ENCODE measurements around the gene C2CD2L.

C2CD2L gene

DNA sequence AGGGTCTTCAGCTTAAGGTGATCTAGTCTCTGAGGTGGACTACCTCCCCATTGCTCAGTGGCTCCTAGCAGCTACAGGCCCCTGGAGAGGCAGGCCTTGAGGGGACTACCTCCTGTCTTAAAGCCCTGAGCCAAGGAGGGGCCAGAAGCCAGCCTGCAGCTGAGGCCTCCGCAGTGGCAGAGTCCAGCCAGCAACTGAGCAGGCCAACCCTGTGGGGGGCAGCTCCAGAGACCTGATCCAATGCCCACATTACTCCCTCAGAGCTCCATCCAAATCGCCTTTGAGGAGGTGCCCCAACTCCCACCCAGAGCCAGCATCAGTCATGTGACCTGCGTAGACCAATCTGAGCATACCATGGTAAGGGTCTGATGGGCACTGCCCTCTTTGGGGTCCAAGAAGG is 2.7 kb downstream of the C2CD2L start:
- H3K4me1 ChIP-seq (ENCODE audit: control insufficient read depth, insufficient read depth, low read length): peaks cover 18% of the 10 kb centered on the region

GRCh38 chr11:119110439-119110838 is 3.3 kb downstream of the C2CD2L start:
- Histone ChIP-seq H3K4me2 (ENCODE audit: low read length) (no peak overlapping the region), H3K9ac (ENCODE audit: low read depth, low read length) (no peak overlapping the region), H3K36me3 (ENCODE audit: insufficient read depth, low read length) (peaks cover 28% of the 10 kb centered on the region), H3K4me1 (ENCODE audit: control insufficient read depth, insufficient read depth, low read length) (peaks cover 18% of the 10 kb centered on the region), H3K27me3 (ENCODE audit: control insufficient read depth, insufficient read depth, low read length) (no peaks in the 10 kb centered on the region), H3K4me3 (ENCODE audit: low read length) (no peak overlapping the region), H3K9me3 (replicated peaks; ENCODE audit: low read length) (no peaks in the 10 kb centered on the region)

More for the DNA sequence above, 2.7 kb downstream of the C2CD2L start:
- Histone ChIP-seq H3K9ac (ENCODE audit: low read depth, low read length) (no peak overlapping the region), H3K27me3 (ENCODE audit: control insufficient read depth, insufficient read depth, low read length) (no peaks in the 10 kb centered on the region), H3K9me3 (replicated peaks; ENCODE audit: low read length) (no peaks in the 10 kb centered on the region), H3K4me2 (ENCODE audit: low read length) (no peak overlapping the region), H3K4me3 (ENCODE audit: low read length) (no peak overlapping the region), H3K36me3 (ENCODE audit: insufficient read depth, low read length) (peaks cover 28% of the 10 kb centered on the region)

GRCh38 chr11:119111361-119111925 is 4.3 kb downstream of the C2CD2L start:
- Histone ChIP-seq H3K36me3 (ENCODE audit: insufficient read depth, low read length) (peaks cover 28% of the 10 kb centered on the region), H3K4me2 (ENCODE audit: low read length) (no peak overlapping the region), H3K9ac (ENCODE audit: low read depth, low read length) (no peak overlapping the region), H3K4me1 (ENCODE audit: control insufficient read depth, insufficient read depth, low read length) (peaks cover 18% of the 10 kb centered on the region), H3K9me3 (replicated peaks; ENCODE audit: low read length) (no peaks in the 10 kb centered on the region), H3K27me3 (ENCODE audit: control insufficient read depth, insufficient read depth, low read length) (no peaks in the 10 kb centered on the region), H3K4me3 (ENCODE audit: low read length) (no peak overlapping the region)

GRCh38 chr11:119112314-119113020 is 5.3 kb downstream of the C2CD2L start:
- H3K9me3 ChIP-seq (replicated peaks; ENCODE audit: low read length): no peaks in the 10 kb centered on the region
- no peak overlapping the region for H3K4me3 ChIP-seq (ENCODE audit: low read length)
- no peaks in the 10 kb centered on the region for H3K27me3 ChIP-seq (ENCODE audit: control insufficient read depth, insufficient read depth, low read length)
- peaks cover 28% of the 10 kb centered on the region for H3K36me3 ChIP-seq (ENCODE audit: insufficient read depth, low read length)
- H3K4me2 ChIP-seq (ENCODE audit: low read length): no peak overlapping the region
- no peak overlapping the region for H3K9ac ChIP-seq (ENCODE audit: low read depth, low read length)
- peaks cover 13% of the 10 kb centered on the region for H3K4me1 ChIP-seq (ENCODE audit: control insufficient read depth, insufficient read depth, low read length)

- Histone ChIP-seq H3K4me1 (ENCODE audit: control insufficient read depth, insufficient read depth, low read length) (peaks cover 4% of the 10 kb centered on the region), H3K27me3 (ENCODE audit: control insufficient read depth, insufficient read depth, low read length) (no peaks in the 10 kb centered on the region), H3K4me2 (ENCODE audit: low read length) (no peak overlapping the region), H3K36me3 (ENCODE audit: insufficient read depth, low read length) (peaks cover 28% of the 10 kb centered on the region), H3K4me3 (ENCODE audit: low read length) (no peak overlapping the region), H3K9me3 (replicated peaks; ENCODE audit: low read length) (no peaks in the 10 kb centered on the region), H3K9ac (ENCODE audit: low read depth, low read length) (no peak overlapping the region)
Observed at GRCh38 chr11:119113716-119114115, 6.6 kb downstream of the C2CD2L start.

DNA sequence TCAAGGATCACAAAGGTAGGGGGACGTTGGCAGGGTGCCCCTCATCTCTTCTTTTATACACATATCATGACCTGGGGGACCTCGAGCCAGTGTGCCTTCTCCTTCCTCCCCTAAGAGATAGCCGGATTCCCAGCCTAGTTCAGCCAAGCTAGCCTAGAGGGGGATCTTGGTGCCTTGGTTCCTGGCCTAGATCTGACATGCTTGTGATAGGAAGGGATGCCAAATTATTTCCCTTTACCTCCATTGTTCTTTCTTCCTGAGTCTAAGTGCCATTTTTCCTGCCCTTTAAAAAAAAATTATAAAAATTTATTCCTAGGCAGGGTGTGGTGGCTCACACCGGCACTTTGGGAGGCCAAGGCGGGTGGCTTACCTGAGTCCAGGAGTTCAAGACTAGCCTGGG is 7.2 kb downstream of the C2CD2L start:
- H3K9ac ChIP-seq (ENCODE audit: low read depth, low read length): no peak overlapping the region
- H3K9me3 ChIP-seq (replicated peaks; ENCODE audit: low read length): no peaks in the 10 kb centered on the region
- H3K4me3 ChIP-seq (ENCODE audit: low read length): no peak overlapping the region
- H3K36me3 ChIP-seq (ENCODE audit: insufficient read depth, low read length): peaks cover 28% of the 10 kb centered on the region
- no peaks in the 10 kb centered on the region for H3K4me1 ChIP-seq (ENCODE audit: control insufficient read depth, insufficient read depth, low read length)
- H3K4me2 ChIP-seq (ENCODE audit: low read length): no peak overlapping the region
- no peaks in the 10 kb centered on the region for H3K27me3 ChIP-seq (ENCODE audit: control insufficient read depth, insufficient read depth, low read length)

DNA sequence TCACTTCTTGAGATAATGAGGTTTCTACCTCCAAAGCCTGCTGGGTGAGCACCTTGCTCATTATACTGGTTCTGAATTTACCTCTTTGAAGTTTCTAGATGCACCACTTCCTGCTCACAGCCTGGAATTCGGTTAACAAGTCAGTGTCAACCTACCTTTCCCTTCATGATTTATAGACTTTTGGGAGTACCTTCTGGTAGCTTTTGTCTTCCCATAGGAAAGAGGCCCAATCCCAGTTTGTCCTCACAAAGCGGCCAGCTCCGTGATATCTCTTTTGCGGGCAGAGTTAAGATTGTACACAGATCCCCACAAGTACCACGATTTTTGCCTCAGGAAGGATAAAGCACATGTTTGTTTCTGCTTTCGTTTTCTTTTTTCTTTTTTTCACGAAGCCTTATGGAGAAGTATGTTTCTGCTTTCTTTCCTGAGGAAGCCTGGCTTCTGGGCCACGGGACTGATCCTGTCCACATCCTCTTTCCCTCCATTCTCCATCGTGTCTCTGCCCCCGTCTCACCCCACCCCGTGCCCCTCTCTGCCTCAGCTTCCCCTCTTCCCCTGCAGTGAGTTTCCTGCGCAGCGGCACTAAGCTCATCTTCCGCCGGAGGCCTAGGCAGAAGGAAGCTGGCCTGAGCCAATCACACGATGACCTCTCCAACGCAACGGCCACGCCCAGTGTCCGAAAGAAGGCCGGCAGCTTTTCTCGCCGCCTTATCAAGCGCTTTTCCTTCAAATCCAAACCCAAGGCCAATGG is 8.5 kb downstream of the C2CD2L start:
- no peaks in the 10 kb centered on the region for H3K9me3 ChIP-seq (replicated peaks; ENCODE audit: low read length)
- peaks cover 5% of the 10 kb centered on the region for H3K4me1 ChIP-seq (ENCODE audit: control insufficient read depth, insufficient read depth, low read length)
- H3K4me3 ChIP-seq (ENCODE audit: low read length): no peak overlapping the region
- H3K4me2 ChIP-seq (ENCODE audit: low read length): no peak overlapping the region
- H3K36me3 ChIP-seq (ENCODE audit: insufficient read depth, low read length): peaks cover 26% of the 10 kb centered on the region
- no peaks in the 10 kb centered on the region for H3K27me3 ChIP-seq (ENCODE audit: control insufficient read depth, insufficient read depth, low read length)
- no peak overlapping the region for H3K9ac ChIP-seq (ENCODE audit: low read depth, low read length)

- no peak overlapping the region for H3K4me2 ChIP-seq (ENCODE audit: low read length)
- H3K9ac ChIP-seq (ENCODE audit: low read depth, low read length): no peak overlapping the region
- no peak overlapping the region for H3K4me3 ChIP-seq (ENCODE audit: low read length)
- peaks cover 9% of the 10 kb centered on the region for H3K4me1 ChIP-seq (ENCODE audit: control insufficient read depth, insufficient read depth, low read length)
- H3K9me3 ChIP-seq (replicated peaks; ENCODE audit: low read length): no peaks in the 10 kb centered on the region
- H3K36me3 ChIP-seq (ENCODE audit: insufficient read depth, low read length): peaks cover 22% of the 10 kb centered on the region
- no peaks in the 10 kb centered on the region for H3K27me3 ChIP-seq (ENCODE audit: control insufficient read depth, insufficient read depth, low read length)
Observed at GRCh38 chr11:119116235-119116594, 9.1 kb downstream of the C2CD2L start.

DNA sequence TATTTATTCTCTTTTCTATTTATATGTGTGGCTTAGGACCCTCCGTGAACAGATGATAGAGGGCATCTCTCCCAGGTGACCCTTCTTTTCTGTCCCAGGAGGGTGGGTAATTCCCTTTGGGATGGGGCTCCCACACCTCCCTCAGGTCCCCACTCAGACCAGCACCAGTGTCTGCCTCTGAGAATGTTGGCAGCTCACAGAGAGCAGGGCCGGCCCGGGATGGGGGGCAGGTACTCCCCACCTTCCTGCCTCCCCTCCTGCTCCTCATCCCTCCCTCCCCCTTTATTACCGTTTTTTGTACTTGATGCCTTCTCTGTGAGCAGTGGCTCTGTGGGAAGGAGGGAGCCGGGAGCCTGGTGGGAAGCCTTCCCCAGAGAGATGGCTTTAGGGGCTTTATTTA is 9.5 kb downstream of the C2CD2L start:
- peaks cover 9% of the 10 kb centered on the region for H3K4me1 ChIP-seq (ENCODE audit: control insufficient read depth, insufficient read depth, low read length)
- no peak overlapping the region for H3K9ac ChIP-seq (ENCODE audit: low read depth, low read length)
- H3K4me2 ChIP-seq (ENCODE audit: low read length): no peak overlapping the region
- H3K27me3 ChIP-seq (ENCODE audit: control insufficient read depth, insufficient read depth, low read length): no peaks in the 10 kb centered on the region
- no peak overlapping the region for H3K4me3 ChIP-seq (ENCODE audit: low read length)
- H3K9me3 ChIP-seq (replicated peaks; ENCODE audit: low read length): no peaks in the 10 kb centered on the region
- H3K36me3 ChIP-seq (ENCODE audit: insufficient read depth, low read length): peaks cover 18% of the 10 kb centered on the region

- no peaks in the 10 kb centered on the region for H3K27me3 ChIP-seq (ENCODE audit: control insufficient read depth, insufficient read depth, low read length)
- H3K36me3 ChIP-seq (ENCODE audit: insufficient read depth, low read length): peaks cover 15% of the 10 kb centered on the region
- peaks cover 10% of the 10 kb centered on the region for H3K4me1 ChIP-seq (ENCODE audit: control insufficient read depth, insufficient read depth, low read length)
- H3K4me3 ChIP-seq (ENCODE audit: low read length): no peak overlapping the region
- no peak overlapping the region for H3K9ac ChIP-seq (ENCODE audit: low read depth, low read length)
- no peak overlapping the region for H3K4me2 ChIP-seq (ENCODE audit: low read length)
- no peaks in the 10 kb centered on the region for H3K9me3 ChIP-seq (replicated peaks; ENCODE audit: low read length)
Observed at GRCh38 chr11:119117004-119117706, 10.0 kb downstream of the C2CD2L start.

GRCh38 chr11:119118227-119118626 is 11.1 kb downstream of the C2CD2L start:
- Histone ChIP-seq H3K9me3 (replicated peaks; ENCODE audit: low read length) (no peaks in the 10 kb centered on the region), H3K4me1 (ENCODE audit: control insufficient read depth, insufficient read depth, low read length) (peaks cover 16% of the 10 kb centered on the region), H3K36me3 (ENCODE audit: insufficient read depth, low read length) (peaks cover 10% of the 10 kb centered on the region), H3K9ac (ENCODE audit: low read depth, low read length) (no peak overlapping the region), H3K4me2 (ENCODE audit: low read length) (no peak overlapping the region), H3K27me3 (ENCODE audit: control insufficient read depth, insufficient read depth, low read length) (no peaks in the 10 kb centered on the region), H3K4me3 (ENCODE audit: low read length) (no peak overlapping the region)

Measured in skeletal muscle satellite cell (primary cell).